Suprapubic skin (tissue), 4 donors: ENCODE results near the gene TPI1.

Experiments used
- EP300 ChIP-seq: sonication (generic); formaldehyde crosslinking; IDR thresholded peaks from one replicate; pipeline ENCODE4 v1.6.1; 2017; ENCODE audit warnings: antibody characterized with exemption
- POLR2A ChIP-seq, 2 donors: fragments of 450-650 bp; IDR thresholded peaks; one replicate each; pipeline ENCODE4 v1.6.1; 2017; ENCODE audit warnings: antibody characterized with exemption in 2 of 2, mild to moderate bottlenecking in 2 of 2, moderate library complexity in 2 of 2
- POLR2AphosphoS5 ChIP-seq, 3 donors: sonication (generic); formaldehyde crosslinking; IDR thresholded peaks; one replicate each; pipeline ENCODE4 v1.6.1; 2017; ENCODE audit warnings: antibody characterized with exemption in 3 of 3
- TF ChIP-seq, protein P1 (sequence below), 2 donors: fragments of 200-600 bp in 1 of 2; fragments of 450-650 bp in 1 of 2; sonication (generic) in 1 of 2; IDR thresholded peaks; one replicate each; pipeline ENCODE4 v1.5.1; 2016 to 2019; ENCODE audit warnings: antibody characterized with exemption in 2 of 2, mild to moderate bottlenecking in 1 of 2, moderate library complexity in 1 of 2

DNA sequence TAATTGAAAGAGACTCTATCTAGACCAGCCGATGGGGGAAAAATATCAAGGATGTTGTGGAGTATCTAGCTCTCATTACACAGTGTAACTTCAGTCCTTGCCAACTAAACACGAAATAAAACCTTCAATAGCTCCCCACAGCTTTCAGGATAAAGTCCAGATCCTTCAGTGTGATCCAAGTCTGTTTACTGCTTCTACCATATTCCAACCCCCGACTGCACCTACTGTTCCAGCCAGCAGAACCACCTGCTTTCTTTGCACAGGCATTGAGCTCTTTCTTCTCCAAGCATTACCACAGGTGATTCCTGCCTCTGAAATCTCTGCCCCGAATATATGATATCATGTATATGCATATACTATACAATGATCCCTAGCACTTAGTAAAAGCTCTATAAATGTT, 35.1 kb downstream of the TPI1 start:
- TF ChIP-seq, protein P1, sequence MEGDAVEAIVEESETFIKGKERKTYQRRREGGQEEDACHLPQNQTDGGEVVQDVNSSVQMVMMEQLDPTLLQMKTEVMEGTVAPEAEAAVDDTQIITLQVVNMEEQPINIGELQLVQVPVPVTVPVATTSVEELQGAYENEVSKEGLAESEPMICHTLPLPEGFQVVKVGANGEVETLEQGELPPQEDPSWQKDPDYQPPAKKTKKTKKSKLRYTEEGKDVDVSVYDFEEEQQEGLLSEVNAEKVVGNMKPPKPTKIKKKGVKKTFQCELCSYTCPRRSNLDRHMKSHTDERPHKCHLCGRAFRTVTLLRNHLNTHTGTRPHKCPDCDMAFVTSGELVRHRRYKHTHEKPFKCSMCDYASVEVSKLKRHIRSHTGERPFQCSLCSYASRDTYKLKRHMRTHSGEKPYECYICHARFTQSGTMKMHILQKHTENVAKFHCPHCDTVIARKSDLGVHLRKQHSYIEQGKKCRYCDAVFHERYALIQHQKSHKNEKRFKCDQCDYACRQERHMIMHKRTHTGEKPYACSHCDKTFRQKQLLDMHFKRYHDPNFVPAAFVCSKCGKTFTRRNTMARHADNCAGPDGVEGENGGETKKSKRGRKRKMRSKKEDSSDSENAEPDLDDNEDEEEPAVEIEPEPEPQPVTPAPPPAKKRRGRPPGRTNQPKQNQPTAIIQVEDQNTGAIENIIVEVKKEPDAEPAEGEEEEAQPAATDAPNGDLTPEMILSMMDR (IDR thresholded peaks at IDR 0.05) = no peak
- TF ChIP-seq POLR2AphosphoS5 (IDR thresholded peaks at IDR 0.05) = no peak
- TF ChIP-seq POLR2A (IDR thresholded peaks at IDR 0.05) = no peak
- no peak for TF ChIP-seq EP300
